PC-3 (cell line): Measurements from ENCODE around the gene RTN1.

Experiments used
- EZH2phosphoT487 ChIP-seq: fragments of 300-600 bp; sonication (generic); IDR thresholded peaks from 2 replicates; pipeline ENCODE4 v1.6.1; 2018; ENCODE audit warnings: mild to moderate bottlenecking, antibody characterized with exemption, low read length, borderline replicate concordance
- TF ChIP-seq, protein P1 (sequence below): fragments of 300-600 bp; sonication (generic); conservative IDR thresholded peaks from 2 replicates; pipeline ENCODE4 v1.5.1; 2017; ENCODE audit warnings: antibody characterized with exemption, low read depth, mild to moderate bottlenecking, low read length

- TF ChIP-seq, protein P1, sequence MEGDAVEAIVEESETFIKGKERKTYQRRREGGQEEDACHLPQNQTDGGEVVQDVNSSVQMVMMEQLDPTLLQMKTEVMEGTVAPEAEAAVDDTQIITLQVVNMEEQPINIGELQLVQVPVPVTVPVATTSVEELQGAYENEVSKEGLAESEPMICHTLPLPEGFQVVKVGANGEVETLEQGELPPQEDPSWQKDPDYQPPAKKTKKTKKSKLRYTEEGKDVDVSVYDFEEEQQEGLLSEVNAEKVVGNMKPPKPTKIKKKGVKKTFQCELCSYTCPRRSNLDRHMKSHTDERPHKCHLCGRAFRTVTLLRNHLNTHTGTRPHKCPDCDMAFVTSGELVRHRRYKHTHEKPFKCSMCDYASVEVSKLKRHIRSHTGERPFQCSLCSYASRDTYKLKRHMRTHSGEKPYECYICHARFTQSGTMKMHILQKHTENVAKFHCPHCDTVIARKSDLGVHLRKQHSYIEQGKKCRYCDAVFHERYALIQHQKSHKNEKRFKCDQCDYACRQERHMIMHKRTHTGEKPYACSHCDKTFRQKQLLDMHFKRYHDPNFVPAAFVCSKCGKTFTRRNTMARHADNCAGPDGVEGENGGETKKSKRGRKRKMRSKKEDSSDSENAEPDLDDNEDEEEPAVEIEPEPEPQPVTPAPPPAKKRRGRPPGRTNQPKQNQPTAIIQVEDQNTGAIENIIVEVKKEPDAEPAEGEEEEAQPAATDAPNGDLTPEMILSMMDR, result no peak
- no peak for TF ChIP-seq EZH2phosphoT487
These were observed 236.0 kb downstream of the RTN1 start for GRCh38 chr14:59634617-59635016.
